HepG2 (cell line): ENCODE measurements around the gene ADAMTS2. TPM values are rescaled to one million over a fixed set of nuclear protein-coding genes. Genes with fewer than 3 reads are reported as not detected.

Experiments used
- ATAC-seq: fragments of 200-7000 bp; cut with Tn5 transposase; 3 replicates; pipeline ENCODE4 v1.9.1; 2020; ENCODE audit warnings: mild to moderate bottlenecking, moderate library complexity
- BruUV-seq: library from RNA; stranded (reverse); fragments of 400-500 nt; replicated peaks from 2 replicates; lab custom pipeline; 2021; lab: Mats Ljungman, UMichigan
- CTCF ChIA-PET: fragments of 300-600 bp; formaldehyde crosslinking; extraction: SDS; loops from one replicate; lab custom pipeline; 2021; ENCODE audit warnings: low total read pairs, inconsistent platforms, low intra/inter-chr PET ratio; lab: Yijun Ruan, JAX
- POLR2A ChIA-PET: fragments of 350-600 bp; sonication (Branson Sonifier 250); formaldehyde crosslinking; loops from one replicate; lab custom pipeline; 2020; ENCODE audit warnings: antibody characterized with exemption, inconsistent platforms; lab: Yijun Ruan, JAX
- DNase-seq: peaks from one replicate; pipeline ENCODE4 v3.0.0-alpha.2; 2015; ENCODE audit warnings: low spot score
- FAIRE-seq: peaks from 3 replicates; lab custom pipeline; 2011; peaks lifted over from hg19 to GRCh38; lab: Jason Lieb, UNC
- H2AFZ ChIP-seq: one replicate; pipeline ENCODE4 v1.6.1; 2011; ENCODE audit warnings: low read length, inconsistent platforms
- H3K27ac ChIP-seq: fragments of 300-600 bp; 3 replicates; pipeline ENCODE4 v1.8.0; 2011; ENCODE audit warnings: mixed run types, mild to moderate bottlenecking, mixed read lengths, low read length, inconsistent platforms; ENCODE audit not compliant: insufficient read depth; ENCODE audit errors: extremely low read length
- H3K27me3 ChIP-seq, 2 experiments: fragments of 200-600 bp in 1 of 2; 2 replicates in 1 of 2; 3 replicates in 1 of 2; pipeline versions ENCODE4 v1.6.0 to v1.8.0; 2011; ENCODE audit warnings: low read length in 2 of 2, mild to moderate bottlenecking in 2 of 2, moderate library complexity in 2 of 2, inconsistent platforms in 1 of 2; ENCODE audit not compliant: insufficient read depth in 2 of 2, control insufficient read depth in 1 of 2
- H3K36me3 ChIP-seq, 2 experiments: fragments of 200-600 bp in 1 of 2; replicated peaks in 1 of 2; 2 replicates in 1 of 2; 3 replicates in 1 of 2; pipeline versions ENCODE4 v1.5.1 to v1.8.0; 2011; ENCODE audit warnings: low read length in 2 of 2, inconsistent platforms in 1 of 2; ENCODE audit not compliant: insufficient read depth in 2 of 2, control insufficient read depth in 1 of 2
- H3K4me1 ChIP-seq: 2 replicates; pipeline ENCODE4 v1.5.1; 2012; ENCODE audit warnings: low read length, inconsistent platforms; ENCODE audit not compliant: insufficient read depth
- H3K4me2 ChIP-seq: 2 replicates; pipeline ENCODE4 v1.6.0; 2011; ENCODE audit warnings: low read depth, low read length, inconsistent platforms
- H3K4me3 ChIP-seq, 3 experiments: fragments of 200-600 bp in 1 of 3; sonication (generic), shearing (Covaris generic) in 1 of 3; replicated peaks in 1 of 3; 2 replicates each; pipeline ENCODE4 v1.5.1; 2011 to 2016; ENCODE audit warnings: low read length in 3 of 3, inconsistent platforms in 2 of 3, low read depth in 2 of 3, mild to moderate bottlenecking in 2 of 3, control low read depth in 1 of 3, mixed read lengths in 1 of 3; ENCODE audit not compliant: insufficient read depth in 1 of 3
- H3K79me2 ChIP-seq: one replicate; pipeline ENCODE4 v1.6.1; 2011; ENCODE audit warnings: low read length, inconsistent platforms; ENCODE audit not compliant: insufficient read depth
- H3K9ac ChIP-seq: 2 replicates; pipeline ENCODE4 v1.6.0; 2011; ENCODE audit warnings: mild to moderate bottlenecking, low read depth, low read length, inconsistent platforms; ENCODE audit not compliant: insufficient read depth
- H3K9me3 ChIP-seq: 2 replicates; pipeline ENCODE4 v1.5.1; 2012; ENCODE audit warnings: mild to moderate bottlenecking, low read length
- H4K20me1 ChIP-seq: 2 replicates; pipeline ENCODE4 v1.6.0; 2011; ENCODE audit warnings: inconsistent platforms, mild to moderate bottlenecking, low read length, moderate library complexity; ENCODE audit not compliant: insufficient read depth
- ATRX ChIP-seq: sonication (generic); formaldehyde crosslinking; IDR thresholded peaks from 2 replicates; pipeline ENCODE4 v1.4.0; 2020; ENCODE audit warnings: missing genetic modification reagents, borderline replicate concordance
- BCL6 ChIP-seq: IDR thresholded peaks from 2 replicates; pipeline ENCODE4 v1.6.1; 2016; ENCODE audit warnings: missing genetic modification reagents, missing compliant biosample characterization
- KIAA2018 ChIP-seq: sonication (generic); formaldehyde crosslinking; IDR thresholded peaks from 2 replicates; pipeline ENCODE4 v1.5.0; 2020; ENCODE audit warnings: mild to moderate bottlenecking, missing genetic modification reagents, borderline replicate concordance
- NFIB ChIP-seq: sonication (generic); formaldehyde crosslinking; IDR thresholded peaks from 2 replicates; pipeline ENCODE4 v1.9.0; 2021; ENCODE audit warnings: missing genetic modification reagents, mild to moderate bottlenecking, borderline replicate concordance
- POLR2AphosphoS5 ChIP-seq: IDR thresholded peaks from 2 replicates; pipeline ENCODE4 v1.6.1; 2012; ENCODE audit warnings: low read depth, low read length
- PRDM15 ChIP-seq: sonication (generic); formaldehyde crosslinking; IDR thresholded peaks from 2 replicates; pipeline ENCODE4 v1.4.0; 2020; ENCODE audit warnings: missing genetic modification reagents
- ZFP82 ChIP-seq: sonication (generic); formaldehyde crosslinking; IDR thresholded peaks from 2 replicates; pipeline ENCODE4 v1.5.1; 2020; ENCODE audit warnings: mild to moderate bottlenecking, missing genetic modification reagents, borderline replicate concordance
- ZMAT3 ChIP-seq: sonication (generic); formaldehyde crosslinking; conservative IDR thresholded peaks from 2 replicates; pipeline ENCODE4 v1.7.0; 2021; ENCODE audit warnings: missing genetic modification reagents
- WGBS: methylation state at CpG from one replicate; pipeline ENCODE4 v1.1.6; 2017; ENCODE audit warnings: low lambda C conversion rate; 5-methylcytosine and 5-hydroxymethylcytosine counted together
- in situ Hi-C: cut with HindIII; loops from 2 replicates; pipeline ENCODE4 v1.10.0; 2017; ENCODE audit warnings: low pct_unique_long_range_greater_than_20kb; ENCODE audit not compliant: extremely low pct_ligation_motif_present
- intact Hi-C: fragments of 100-400 bp; cut with micrococcal nuclease; formaldehyde crosslinking; loops from one replicate; pipeline ENCODE4 v1.10.0; 2022; ENCODE audit not compliant: unreplicated experiment
- polyA plus RNA-seq, 8 experiments: library from polyadenylated mRNA; depleted of rRNA in 3 of 8; stranded (reverse) in 7 of 8; unstranded in 1 of 8; fragments of >200 nt; fragmentation: Illumina TruSeq in 4 of 8; extraction: Trizol in 4 of 8; gene quantifications; 2 replicates each; pipeline versions ENCODE4 v1.2.1 to v1.2.3, GENCODE V29; 2011 to 2016; ENCODE audit warnings: low read depth in 4 of 8, missing spikeins in 1 of 8, mixed read lengths in 1 of 8; ENCODE audit not compliant: insufficient read depth in 1 of 8
- total RNA-seq, 5 experiments: library from RNA; depleted of rRNA; stranded (reverse); fragments of >200 nt; fragmentation: Illumina TruSeq; extraction: Trizol; gene quantifications; 2 replicates each; pipeline ENCODE4 v1.2.3, GENCODE V29; 2016; ENCODE audit warnings: low read depth in 1 of 5

Gene ADAMTS2
- total and polyA plus RNA-seq, 2 of the 13 experiments (the other 11 are each of a cell fraction or from before 2014, with no cell fraction given) = 0.24 to 3.5 TPM

GRCh38 chr5:179120421-179120861, 224.8 kb downstream of the ADAMTS2 start (continued):
- TF ChIP-seq KIAA2018 (CRISPR knock-in tag) = no peak

- H3K4me3 ChIP-seq = no peak overlapping the region
- no TSS peak for BruUV-seq
- no peak overlapping the region for H3K4me2 ChIP-seq
- H3K9me3 ChIP-seq = no peaks in the 10 kb centered on the region; the same call in 1 of the 2 replicates
- peaks cover 0 to 6% of the 10 kb centered on the region in 2 experiments; a peak in 1 of 5 replicates for H3K27me3 ChIP-seq
- in situ Hi-C loops (no loop called here), intact Hi-C loops (no loop called here)
- DNase-seq (no peak), ATAC-seq (no peak), FAIRE-seq (no peak)
- ChIA-PET CTCF (no interaction called here), POLR2A (no interaction called here)
- no peaks in the 10 kb centered on the region for H3K79me2 ChIP-seq
- no peaks in the 10 kb centered on the region for H3K36me3 ChIP-seq
- H3K4me1 ChIP-seq = no peaks in the 10 kb centered on the region
- H3K9ac ChIP-seq = no peak overlapping the region
- H2AFZ ChIP-seq = no peak overlapping the region
- no peaks in the 10 kb centered on the region for H4K20me1 ChIP-seq
- no peak overlapping the region for H3K27ac ChIP-seq
- 47% methylated on average over 11 of the region's 15 CpGs for WGBS
- TF ChIP-seq PRDM15 (CRISPR knock-in tag) (no peak), ATRX (CRISPR knock-in tag) (no peak), BCL6 (CRISPR knock-in tag) (no peak), ZFP82 (no peak), ZMAT3 (CRISPR knock-in tag) (no peak), POLR2AphosphoS5 (no peak), NFIB (no peak)
These were observed 225.7 kb downstream of the ADAMTS2 start for GRCh38 chr5:179119415-179120170.
